Activated CD4-positive, alpha-beta T cell treated with anti-CD3 and anti-CD28 coated beads, Interleukin-2, amount 50 U/mL, for 1 hour (primary cell): Measurements from ENCODE around the gene CTAG2.
"Not testable (repeated sequence)": the region's sequence is repeated elsewhere in the genome, so short reads cannot be mapped to it uniquely, and the experiment has no call there.

ENCODE experiments used
- DNase-seq: peaks from one replicate; pipeline ENCODE4 v3.0.0-alpha.2; 2020

CTAG2 gene

GRCh38 chrX:154645745-154646378, 7.5 kb downstream of the CTAG2 start:
- DNase-seq, result not testable (repeated sequence)

GRCh38 chrX:154643708-154644107, 9.7 kb downstream of the CTAG2 start:
- not testable (repeated sequence) for DNase-seq

GRCh38 chrX:154641740-154642139, 11.6 kb downstream of the CTAG2 start:
- not testable (repeated sequence) for DNase-seq

GRCh38 chrX:154633661-154634060, 19.7 kb downstream of the CTAG2 start:
- not testable (repeated sequence) for DNase-seq

GRCh38 chrX:154630949-154631348, 22.4 kb downstream of the CTAG2 start:
- DNase-seq, result not testable (repeated sequence)

- not testable (repeated sequence) for DNase-seq
Observed at GRCh38 chrX:154628960-154629359, 24.4 kb downstream of the CTAG2 start.

- not testable (repeated sequence) for DNase-seq
Observed at GRCh38 chrX:154620767-154621414, 32.5 kb downstream of the CTAG2 start.

- DNase-seq, result not testable (repeated sequence)
Observed at GRCh38 chrX:154619182-154619581, 34.2 kb downstream of the CTAG2 start, which contains the start of gene CTAG1B. TSS of gene CTAG1B (minus strand) at chrX:154619282. CDS start at chrX:154619218, 64 bp downstream.

- not testable (repeated sequence) for DNase-seq
Observed at GRCh38 chrX:154613586-154613985, 39.8 kb downstream of the CTAG2 start.

- not testable (repeated sequence) for DNase-seq
Observed at GRCh38 chrX:154611146-154611545, 42.2 kb downstream of the CTAG2 start.

GRCh38 chrX:154608823-154609222, 44.6 kb downstream of the CTAG2 start:
- DNase-seq, result not testable (repeated sequence)

- not testable (repeated sequence) for DNase-seq
Observed at GRCh38 chrX:154607976-154608375, 45.4 kb downstream of the CTAG2 start.

GRCh38 chrX:154607370-154607769, 46.0 kb downstream of the CTAG2 start:
- no peak for DNase-seq

GRCh38 chrX:154605566-154605965, 47.8 kb downstream of the CTAG2 start:
- DNase-seq, result no peak

- no peak for DNase-seq
Observed at GRCh38 chrX:154603438-154604430, 49.6 kb downstream of the CTAG2 start.

GRCh38 chrX:154602766-154603437, 50.5 kb downstream of the CTAG2 start:
- no peak for DNase-seq

GRCh38 chrX:154602226-154602625, 51.2 kb downstream of the CTAG2 start:
- DNase-seq, result no peak
